A673 (cell line): ENCODE data around the gene SH3D19. TPM values are rescaled to one million over a fixed set of nuclear protein-coding genes. Genes with fewer than 3 reads are reported as not detected.

Experiments
- BruUV-seq: library from RNA; stranded (reverse); fragments of 400-500 nt; replicated peaks from 2 replicates; lab custom pipeline; 2021; lab: Mats Ljungman, UMichigan
- CTCF ChIA-PET: fragments of 300-600 bp; sonication (Branson Sonifier 250); formaldehyde crosslinking; loops from one replicate; lab custom pipeline; 2022; ENCODE audit warnings: antibody characterized with exemption; lab: Charles Lee
- POLR2A ChIA-PET: fragments of 300-600 bp; sonication (Branson Sonifier 250); formaldehyde crosslinking; loops from one replicate; lab custom pipeline; 2022; ENCODE audit warnings: antibody characterized with exemption; ENCODE audit not compliant: low non-redundant PET; lab: Charles Lee
- DNase-seq: peaks from one replicate; pipeline ENCODE4 v3.0.0-alpha.2; 2015; ENCODE audit warnings: low spot score
- H3K27ac ChIP-seq: fragments of 200-600 bp; sonication (generic); 2 replicates; pipeline ENCODE4 v1.5.1; 2016; ENCODE audit warnings: mixed run types, low read depth, mild to moderate bottlenecking, mixed read lengths, antibody characterized with exemption, low read length; ENCODE audit not compliant: poor library complexity, severe bottlenecking
- H3K27me3 ChIP-seq: fragments of 200-600 bp; sonication (generic); replicated peaks from 2 replicates; pipeline ENCODE4 v1.6.1; 2017; ENCODE audit warnings: mixed run types, low read depth, mild to moderate bottlenecking, mixed read lengths, antibody characterized with exemption, low read length; ENCODE audit not compliant: insufficient read depth, poor library complexity
- H3K36me3 ChIP-seq: fragments of 200-600 bp; sonication (generic); 2 replicates; pipeline ENCODE4 v1.6.1; 2016; ENCODE audit warnings: mixed run types, mild to moderate bottlenecking, mixed read lengths, antibody characterized with exemption, low read length; ENCODE audit not compliant: insufficient read depth, poor library complexity, severe bottlenecking
- H3K4me1 ChIP-seq: fragments of 200-600 bp; sonication (generic); 2 replicates; pipeline ENCODE4 v1.6.1; 2017; ENCODE audit warnings: mixed run types, mild to moderate bottlenecking, mixed read lengths, antibody characterized with exemption, low read length; ENCODE audit not compliant: insufficient read depth, poor library complexity, severe bottlenecking
- H3K4me3 ChIP-seq: fragments of 200-600 bp; sonication (generic); 2 replicates; pipeline ENCODE4 v1.5.1; 2016; ENCODE audit warnings: low read depth, mixed run types, mild to moderate bottlenecking, mixed read lengths, low read length; ENCODE audit not compliant: poor library complexity, severe bottlenecking
- H3K9me3 ChIP-seq: fragments of 200-600 bp; sonication (generic); 2 replicates; pipeline ENCODE4 v1.6.1; 2016; ENCODE audit warnings: mixed run types, low read depth, mild to moderate bottlenecking, mixed read lengths, antibody characterized with exemption, low read length; ENCODE audit not compliant: poor library complexity, severe bottlenecking
- CTCF ChIP-seq: fragments of 300-800, 200-600 bp; sonication (generic); conservative IDR thresholded peaks from 2 replicates; pipeline ENCODE4 v1.5.1; 2017; ENCODE audit warnings: low read depth, mild to moderate bottlenecking, antibody characterized with exemption, low read length, moderate library complexity, mixed read lengths
- EZH2 ChIP-seq: fragments of 200-600 bp; sonication (generic); IDR thresholded peaks from 2 replicates; pipeline ENCODE4 v1.6.1; 2017; ENCODE audit warnings: borderline replicate concordance, low read depth, mild to moderate bottlenecking, mixed read lengths, antibody characterized with exemption, low read length; ENCODE audit not compliant: poor library complexity, severe bottlenecking
- intact Hi-C: fragments of 100-400 bp; cut with micrococcal nuclease; formaldehyde crosslinking; loops from one replicate; pipeline ENCODE4 v1.10.0; 2022; ENCODE audit not compliant: unreplicated experiment
- total RNA-seq: library from RNA; stranded (reverse); gene quantifications from 2 replicates; pipeline ENCODE4 v1.2.3, GENCODE V29; 2021

The SH3D19 gene
- total RNA-seq, 1 experiment from 2014 or later, result 0.86 TPM

GRCh38 chr4:151199319-151200190, 125.8 kb downstream of the SH3D19 start:
- ChIA-PET CTCF (no interaction called here), POLR2A (no interaction called here)
- Histone ChIP-seq H3K4me3 (no peak overlapping the region), H3K36me3 (no peaks in the 10 kb centered on the region), H3K27me3 (no peaks in the 10 kb centered on the region), H3K4me1 (no peaks in the 10 kb centered on the region), H3K9me3 (no peaks in the 10 kb centered on the region), H3K27ac (no peak overlapping the region)
- TF ChIP-seq CTCF (no peak), EZH2 (no peak)
- no TSS peak for BruUV-seq
- no peak for DNase-seq
- intact Hi-C loops, result no loop called here

GRCh38 chr4:151198748-151199147, 126.7 kb downstream of the SH3D19 start:
- no peak for TF ChIP-seq CTCF
- no peak for TF ChIP-seq EZH2
- no peak for DNase-seq
- H3K9me3 ChIP-seq, result no peaks in the 10 kb centered on the region
- H3K4me1 ChIP-seq, result no peaks in the 10 kb centered on the region
- BruUV-seq, result no TSS peak
- intact Hi-C loops, result no loop called here
- ChIA-PET CTCF (no interaction called here), POLR2A (no interaction called here)
- no peak overlapping the region for H3K4me3 ChIP-seq
- H3K27me3 ChIP-seq, result no peaks in the 10 kb centered on the region
- H3K27ac ChIP-seq, result no peak overlapping the region
- no peaks in the 10 kb centered on the region for H3K36me3 ChIP-seq

- no peak for DNase-seq
- no peaks in the 10 kb centered on the region for H3K36me3 ChIP-seq
- TF ChIP-seq EZH2 (no peak), CTCF (no peak)
- no TSS peak for BruUV-seq
- POLR2A ChIA-PET, result no interaction called here
- no peaks in the 10 kb centered on the region for H3K27me3 ChIP-seq
- CTCF ChIA-PET, result no interaction called here
- H3K9me3 ChIP-seq, result no peaks in the 10 kb centered on the region
- no peaks in the 10 kb centered on the region for H3K4me1 ChIP-seq
- no peak overlapping the region for H3K27ac ChIP-seq
- intact Hi-C loops, result no loop called here
- H3K4me3 ChIP-seq, result no peak overlapping the region
Observed at GRCh38 chr4:151197247-151197646, 128.2 kb downstream of the SH3D19 start.
